GM18873 (cell line): ENCODE results near the gene TMOD3.

Experiments used
- ATAC-seq: cut with Tn5 transposase; IDR thresholded peaks from one replicate; pipeline ENCODE4 v1.9.1; 2021; ENCODE audit warnings: mild to moderate bottlenecking, moderate library complexity, moderate number of reproducible peaks; ENCODE audit not compliant: unreplicated experiment, low FRiP score

The TMOD3 gene

GRCh38 chr15:51889486-51889885 is 60.0 kb downstream of the TMOD3 start:
- ATAC-seq = no peak

- no peak for ATAC-seq
Measured at GRCh38 chr15:51904421-51904820, 75.0 kb downstream of the TMOD3 start.

- no peak for ATAC-seq
Measured at GRCh38 chr15:51904931-51905330, 75.5 kb downstream of the TMOD3 start.

DNA sequence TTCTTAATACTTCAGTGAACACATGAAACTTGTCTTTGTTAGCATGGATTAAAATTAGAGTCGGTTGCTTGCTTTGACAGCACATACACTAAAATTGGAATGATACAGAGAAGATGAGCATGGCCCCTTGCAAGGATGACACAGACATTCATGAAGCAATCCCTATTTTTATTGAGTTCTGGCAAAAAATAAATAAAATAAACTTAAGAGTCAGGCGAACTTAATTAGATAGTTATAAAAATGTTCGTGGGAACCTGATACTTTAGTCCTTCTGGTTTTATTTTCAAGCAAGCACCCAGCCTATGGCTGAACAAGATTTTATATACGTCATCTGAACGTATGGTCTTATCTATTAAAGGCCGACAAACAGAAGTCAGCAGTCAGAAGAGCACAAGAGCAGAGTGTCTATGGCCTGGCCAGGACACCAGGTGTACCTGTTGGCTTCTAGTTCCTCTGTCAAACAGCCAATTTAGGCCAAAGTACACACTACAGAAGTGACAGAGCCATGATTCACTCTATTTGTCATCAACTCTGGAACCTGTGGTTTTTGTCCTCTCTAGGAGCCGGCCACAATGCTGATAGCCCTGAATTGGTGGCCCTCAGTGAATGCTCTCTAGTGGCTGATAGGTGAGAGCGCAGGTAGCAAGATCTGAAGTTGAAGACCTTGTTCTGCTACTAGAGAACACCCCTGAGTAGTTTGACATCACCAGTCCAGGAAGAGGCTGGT is 77.8 kb downstream of the TMOD3 start:
- no peak for ATAC-seq

GRCh38 chr15:51908316-51908715 is 78.9 kb downstream of the TMOD3 start:
- no peak for ATAC-seq

DNA sequence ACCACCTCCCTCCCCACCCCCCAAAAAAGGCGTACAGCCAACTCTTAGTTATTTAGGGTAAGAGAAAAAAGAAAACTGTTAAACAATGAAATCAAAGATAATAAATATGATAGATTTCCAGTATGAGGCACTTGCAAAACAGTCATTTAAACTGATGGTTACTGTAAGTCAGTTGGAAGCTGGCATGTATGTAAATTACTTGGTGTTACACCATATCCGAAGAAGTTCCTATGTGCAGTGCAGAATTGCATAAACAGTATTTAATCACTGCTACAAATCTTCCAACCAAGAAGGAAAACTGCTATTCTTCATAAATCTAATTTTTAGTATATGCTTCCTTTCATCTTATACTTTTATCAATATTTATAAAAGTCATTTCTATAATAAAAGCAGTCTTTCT is 80.1 kb downstream of the TMOD3 start:
- ATAC-seq = no peak

DNA sequence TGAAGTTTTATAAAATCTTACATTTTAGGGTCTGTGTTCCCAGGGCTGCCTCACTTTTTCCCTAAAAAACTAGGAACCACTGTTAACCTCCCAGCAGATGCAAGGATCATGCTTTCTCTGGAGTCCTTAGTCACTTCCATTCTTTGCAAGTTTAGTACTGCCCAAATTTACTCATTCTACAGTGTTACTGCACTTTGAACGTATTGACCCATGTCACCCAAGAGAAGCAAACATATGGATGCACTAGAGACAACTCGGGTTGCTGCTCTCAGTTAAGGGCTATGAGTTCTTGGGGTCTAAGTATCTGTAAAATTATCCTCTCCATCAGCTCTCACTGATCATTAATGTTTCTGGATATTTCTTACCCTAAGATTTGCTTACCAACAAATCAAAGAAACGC is 83.1 kb downstream of the TMOD3 start:
- ATAC-seq = no peak

DNA sequence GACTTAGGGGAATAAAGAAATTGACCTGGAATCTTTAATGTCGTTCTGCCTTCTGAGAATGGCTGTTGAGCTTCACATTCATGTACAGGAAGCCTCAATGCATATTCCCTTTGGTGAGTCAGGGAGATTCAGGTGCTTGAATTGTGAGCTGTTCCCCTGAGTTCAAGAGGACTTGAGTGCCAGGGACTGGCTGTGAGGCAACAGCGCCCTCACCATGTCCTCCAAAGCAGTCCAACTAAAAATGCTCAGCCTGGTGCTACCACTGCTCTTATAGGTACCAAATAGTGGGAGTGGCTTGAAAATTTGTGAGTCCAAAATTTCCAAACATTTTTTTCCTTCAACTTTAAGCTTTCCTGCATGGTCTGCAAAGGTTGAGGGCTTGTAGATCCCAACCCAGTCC is 88.0 kb downstream of the TMOD3 start:
- ATAC-seq = no peak

GRCh38 chr15:51924156-51925068 is 95.0 kb downstream of the TMOD3 start:
- no peak for ATAC-seq

GRCh38 chr15:51926809-51927208 is 97.4 kb downstream of the TMOD3 start:
- no peak for ATAC-seq

GRCh38 chr15:51931016-51931415 is 101.6 kb downstream of the TMOD3 start:
- no peak for ATAC-seq

GRCh38 chr15:51931638-51932037 is 102.2 kb downstream of the TMOD3 start:
- no peak for ATAC-seq

DNA sequence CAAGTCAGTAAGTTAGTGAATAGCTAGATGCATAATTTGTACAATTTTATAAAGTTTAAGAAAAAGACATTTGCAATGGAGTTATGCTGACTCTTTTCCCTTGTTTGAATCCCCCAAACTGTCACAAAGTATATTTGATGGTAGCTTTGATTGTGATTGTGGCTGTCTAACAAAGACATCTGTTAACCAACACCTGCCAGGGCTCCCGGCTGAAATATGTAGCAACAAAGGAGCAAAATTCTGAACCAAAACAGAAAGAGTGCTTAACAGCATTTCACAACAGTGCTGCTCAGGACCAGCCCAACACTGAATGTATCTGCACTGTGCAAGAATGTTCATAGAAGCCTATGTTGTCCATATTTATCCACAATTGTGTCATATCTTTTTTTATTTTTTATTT is 102.7 kb downstream of the TMOD3 start:
- ATAC-seq = no peak

GRCh38 chr15:51935466-51936104 is 106.1 kb downstream of the TMOD3 start:
- ATAC-seq = peak; percentile 86

GRCh38 chr15:51936105-51936478 is 106.6 kb downstream of the TMOD3 start:
- no peak for ATAC-seq

DNA sequence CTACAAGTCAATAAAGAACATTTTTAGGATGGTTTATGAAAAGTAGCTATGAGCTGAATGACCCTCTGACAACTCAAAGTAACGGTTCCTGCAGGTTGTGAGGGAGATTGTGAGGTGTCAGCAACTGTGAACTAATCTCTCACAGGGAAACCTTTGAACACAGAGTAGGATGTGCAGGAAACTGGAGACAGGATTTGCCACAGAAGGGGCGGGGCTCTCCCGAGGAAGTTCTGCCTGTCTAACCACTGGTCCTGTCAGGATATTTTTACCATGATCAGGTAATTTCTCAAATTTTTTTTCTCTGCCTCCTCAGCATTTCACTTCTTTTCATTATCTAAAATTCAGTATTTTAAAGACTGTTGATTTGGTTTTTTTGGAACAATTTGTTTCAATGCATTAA is 108.8 kb downstream of the TMOD3 start:
- ATAC-seq = no peak

DNA sequence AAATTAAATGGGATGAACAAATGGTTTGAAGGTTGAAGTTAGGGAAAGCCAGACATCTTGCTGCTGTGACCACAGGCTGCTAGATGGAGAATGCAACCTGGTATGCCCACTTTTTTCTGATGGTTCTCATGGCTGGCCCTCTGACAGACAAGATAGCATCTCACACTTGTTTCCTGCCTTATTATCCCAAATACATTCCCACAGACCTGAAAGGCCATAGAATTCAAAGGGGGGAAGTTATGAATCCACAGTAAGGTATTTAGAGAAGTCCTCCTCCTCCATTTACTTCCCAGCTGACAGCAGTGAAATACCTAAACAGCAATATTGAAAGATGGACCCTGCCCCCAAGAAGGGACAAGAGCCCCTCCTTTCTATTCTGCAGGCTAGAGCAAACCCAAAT is 109.8 kb downstream of the TMOD3 start:
- no peak for ATAC-seq

GRCh38 chr15:51947124-51947523 is 117.7 kb downstream of the TMOD3 start:
- ATAC-seq = no peak

GRCh38 chr15:51952805-51953204 is 123.4 kb downstream of the TMOD3 start:
- ATAC-seq = no peak

- ATAC-seq = no peak
Measured at GRCh38 chr15:51955504-51955903, 126.1 kb downstream of the TMOD3 start.
